Tibial nerve (tissue), 4 donors: ENCODE data around the gene CUL1. TPM values are rescaled to one million over a fixed set of nuclear protein-coding genes. Genes with fewer than 3 reads are reported as not detected.

Experiments
- DNase-seq, 2 donors: peaks; one replicate each; pipeline ENCODE4 v3.0.0-alpha.2; 2019; ENCODE audit warnings: low spot score in 2 of 2
- H3K27ac ChIP-seq, 4 donors: fragments of 200-600 bp; sonication (generic) in 3 of 4; one replicate each; pipeline ENCODE4 v1.5.1; 2017 to 2019; ENCODE audit warnings: mild to moderate bottlenecking in 1 of 4
- H3K27me3 ChIP-seq, 2 donors: fragments of 200-600 bp; sonication (generic) in 1 of 2; one replicate each; pipeline versions ENCODE4 v1.5.1 to v1.6.0; 2017 to 2019
- H3K36me3 ChIP-seq, 3 donors: fragments of 200-600 bp; sonication (generic); one replicate each; pipeline ENCODE4 v1.5.1; 2018 to 2019
- H3K4me1 ChIP-seq, 4 donors: fragments of 200-600 bp; sonication (generic) in 3 of 4; one replicate each; pipeline ENCODE4 v1.5.1; 2017 to 2019
- H3K4me3 ChIP-seq, 4 donors: fragments of 200-600 bp; sonication (generic) in 3 of 4; one replicate each; pipeline ENCODE4 v1.5.1; 2017 to 2019; ENCODE audit warnings: mild to moderate bottlenecking in 1 of 4, moderate library complexity in 1 of 4
- H3K9me3 ChIP-seq, 4 donors: fragments of 200-600 bp; sonication (generic) in 3 of 4; one replicate each; pipeline ENCODE4 v1.5.1; 2017 to 2019
- CTCF ChIP-seq, 5 experiments: fragments of 200-600 bp in 3 of 5; fragments of 450-650 bp in 2 of 5; sonication (generic) in 3 of 5; IDR thresholded peaks; one replicate each; pipeline ENCODE4 v1.5.1; 2016 to 2019; ENCODE audit warnings: antibody characterized with exemption in 5 of 5, mild to moderate bottlenecking in 3 of 5, moderate library complexity in 2 of 5
- EP300 ChIP-seq, 2 donors: sonication (generic); formaldehyde crosslinking; IDR thresholded peaks; one replicate each; pipeline ENCODE4 v1.6.1; 2017; ENCODE audit warnings: antibody characterized with exemption in 2 of 2, mild to moderate bottlenecking in 1 of 2
- POLR2A ChIP-seq, 2 donors: fragments of 450-650 bp; IDR thresholded peaks; one replicate each; pipeline ENCODE4 v1.6.1; 2017; ENCODE audit warnings: antibody characterized with exemption in 2 of 2, mild to moderate bottlenecking in 2 of 2, moderate library complexity in 2 of 2
- WGBS, 2 donors: methylation state at CpG; one replicate each; pipeline ENCODE4 v1.1.5; 2018; 5-methylcytosine and 5-hydroxymethylcytosine counted together
- total RNA-seq, 4 donors: library from RNA; depleted of rRNA; stranded (reverse); fragments of >200 nt; gene quantifications; one replicate each; pipeline ENCODE4 v1.1.0, GENCODE V29; 2016

The CUL1 gene
- total RNA-seq, 4 donors from 2014 or later = 37.1 to 45.9 (median 41.8) TPM

- Histone ChIP-seq H3K36me3 (no peaks in the 10 kb centered on the region), H3K9me3 (no peaks in the 10 kb centered on the region), H3K27me3 (no peaks in the 10 kb centered on the region), H3K27ac (no peak overlapping the region), H3K4me1 (peaks cover 0 to 14% (median 0%) of the 10 kb centered on the region in 4 donors), H3K4me3 (no peak overlapping the region)
- 56 to 59% methylated on average over 3 of the region's 3 CpGs for WGBS, 2 donors
- no peak for DNase-seq
- no peak for TF ChIP-seq POLR2A (IDR thresholded peaks at IDR 0.05)
- no peak for TF ChIP-seq CTCF (IDR thresholded peaks at IDR 0.05)
- no peak for TF ChIP-seq EP300 (IDR thresholded peaks at IDR 0.05)
Measured at GRCh38 chr7:148662646-148663045, 36.1 kb upstream of the CUL1 start.

- 18 to 25% methylated on average over 6 of the region's 6 CpGs for WGBS, 2 donors
- Histone ChIP-seq H3K27me3 (no peaks in the 10 kb centered on the region), H3K36me3 (no peaks in the 10 kb centered on the region), H3K4me1 (peaks cover 0 to 14% (median 0%) of the 10 kb centered on the region in 4 donors), H3K4me3 (no peak overlapping the region), H3K27ac (no peak overlapping the region), H3K9me3 (no peaks in the 10 kb centered on the region)
- TF ChIP-seq CTCF (IDR thresholded peaks at IDR 0.05) = no peak
- TF ChIP-seq EP300 (IDR thresholded peaks at IDR 0.05) = peak in 1 of 2 donors; percentile 54
- DNase-seq = peak; percentile 47 to 55
Measured at GRCh38 chr7:148664324-148664723, 34.4 kb upstream of the CUL1 start.

- DNase-seq = no peak
- Histone ChIP-seq H3K4me3 (no peak overlapping the region), H3K36me3 (no peaks in the 10 kb centered on the region), H3K27me3 (no peaks in the 10 kb centered on the region), H3K27ac (no peak overlapping the region), H3K9me3 (no peaks in the 10 kb centered on the region), H3K4me1 (peaks cover 0 to 14% (median 0%) of the 10 kb centered on the region in 4 donors)
- TF ChIP-seq EP300 (IDR thresholded peaks at IDR 0.05) (no peak), POLR2A (IDR thresholded peaks at IDR 0.05) (no peak), CTCF (IDR thresholded peaks at IDR 0.05) (no peak)
- 68 to 71% methylated on average over 4 of the region's 4 CpGs for WGBS, 2 donors
Measured at GRCh38 chr7:148665221-148665620, 33.5 kb upstream of the CUL1 start.

- H3K9me3 ChIP-seq = peaks cover 0 to under 1% (median 0%) of the 10 kb centered on the region in 4 donors
- H3K27me3 ChIP-seq = no peaks in the 10 kb centered on the region
- peaks cover 0 to 2% (median 0%) of the 10 kb centered on the region in 4 donors for H3K4me1 ChIP-seq
- H3K4me3 ChIP-seq = no peak overlapping the region
- no peak overlapping the region for H3K27ac ChIP-seq
- 81 to 82% methylated on average over 3 of the region's 3 CpGs for WGBS, 2 donors
- no peaks in the 10 kb centered on the region for H3K36me3 ChIP-seq
- no peak for DNase-seq
- TF ChIP-seq CTCF (IDR thresholded peaks at IDR 0.05) = no peak
- no peak for TF ChIP-seq POLR2A (IDR thresholded peaks at IDR 0.05)
- TF ChIP-seq EP300 (IDR thresholded peaks at IDR 0.05) = no peak
Measured at GRCh38 chr7:148669927-148670326, 28.8 kb upstream of the CUL1 start.

- Histone ChIP-seq H3K4me3 (no peak overlapping the region), H3K27me3 (no peaks in the 10 kb centered on the region), H3K36me3 (no peaks in the 10 kb centered on the region), H3K27ac (no peak overlapping the region), H3K9me3 (peaks cover 0 to 3% (median 0%) of the 10 kb centered on the region in 4 donors), H3K4me1 (no peaks in the 10 kb centered on the region)
- 79 to 80% methylated on average over 4 of the region's 4 CpGs for WGBS, 2 donors
- no peak for DNase-seq
- TF ChIP-seq EP300 (IDR thresholded peaks at IDR 0.05) (no peak), POLR2A (IDR thresholded peaks at IDR 0.05) (no peak), CTCF (IDR thresholded peaks at IDR 0.05) (no peak)
Measured at GRCh38 chr7:148670374-148670773, 28.3 kb upstream of the CUL1 start.
